ENCODE measurements around the gene PTPRH.

PTPRH gene

DNA sequence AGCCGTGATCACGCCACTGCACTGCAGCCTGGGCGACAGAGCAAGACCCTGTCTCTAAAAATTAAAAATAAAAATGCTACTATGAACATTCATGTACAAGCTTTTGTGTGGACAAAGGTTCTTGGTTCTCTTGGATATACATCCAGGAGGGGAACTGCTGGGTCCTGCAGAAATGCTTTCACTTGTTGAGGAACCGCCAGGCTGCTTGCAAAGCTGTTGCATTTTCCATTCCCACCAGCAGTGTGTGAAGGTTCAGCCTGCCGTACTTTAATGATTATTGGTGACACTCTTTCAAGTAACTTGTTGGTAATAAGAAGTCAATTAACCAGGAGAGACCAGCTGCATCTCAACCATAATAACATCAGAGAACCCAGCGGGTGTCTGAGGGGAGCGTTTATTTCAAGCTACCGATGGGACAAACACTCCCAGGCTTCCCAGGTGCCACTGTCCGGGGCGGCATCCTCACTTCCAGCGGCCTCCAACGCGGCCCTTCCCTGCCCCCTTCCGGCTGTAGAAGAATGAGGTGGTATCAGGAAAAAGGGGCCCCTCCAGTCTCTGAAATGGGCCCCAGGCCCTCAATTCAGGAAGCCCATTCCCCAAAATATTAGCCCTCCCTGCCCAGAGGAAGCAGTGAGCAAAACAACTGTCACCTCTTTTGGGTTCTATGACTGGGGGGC lies 76.7 kb downstream of the PTPRH start:
- DNase-seq (ENCODE audit: low spot score) = no peak

DNA sequence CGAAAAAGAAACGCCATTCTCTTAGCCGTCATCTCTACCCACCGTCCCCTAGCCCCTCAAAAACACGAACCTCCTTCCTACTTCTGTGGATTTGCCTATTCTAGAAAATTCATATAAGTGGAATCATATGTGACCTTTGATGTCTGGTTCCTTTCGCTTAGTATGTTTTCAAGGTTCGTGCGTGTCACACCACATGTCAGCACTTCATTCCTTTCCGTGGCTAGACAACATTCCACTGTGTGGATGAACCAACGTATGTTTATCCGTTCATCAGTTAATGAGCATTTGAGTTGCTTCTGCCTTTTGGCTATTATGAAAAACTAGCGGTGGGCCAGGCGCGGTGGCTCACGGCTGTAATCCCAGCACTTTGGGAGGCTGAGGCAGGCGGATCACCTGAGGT lies 77.9 kb downstream of the PTPRH start:
- DNase-seq (ENCODE audit: low spot score) = no peak

Data from hematopoietic multipotent progenitor cell treated with erythropoietin and hydrocortisone succinate and interleukin-3 and kit ligand, for 15 days (in vitro differentiated cells).